ENCODE data around the gene ADK.

The ADK gene

DNA sequence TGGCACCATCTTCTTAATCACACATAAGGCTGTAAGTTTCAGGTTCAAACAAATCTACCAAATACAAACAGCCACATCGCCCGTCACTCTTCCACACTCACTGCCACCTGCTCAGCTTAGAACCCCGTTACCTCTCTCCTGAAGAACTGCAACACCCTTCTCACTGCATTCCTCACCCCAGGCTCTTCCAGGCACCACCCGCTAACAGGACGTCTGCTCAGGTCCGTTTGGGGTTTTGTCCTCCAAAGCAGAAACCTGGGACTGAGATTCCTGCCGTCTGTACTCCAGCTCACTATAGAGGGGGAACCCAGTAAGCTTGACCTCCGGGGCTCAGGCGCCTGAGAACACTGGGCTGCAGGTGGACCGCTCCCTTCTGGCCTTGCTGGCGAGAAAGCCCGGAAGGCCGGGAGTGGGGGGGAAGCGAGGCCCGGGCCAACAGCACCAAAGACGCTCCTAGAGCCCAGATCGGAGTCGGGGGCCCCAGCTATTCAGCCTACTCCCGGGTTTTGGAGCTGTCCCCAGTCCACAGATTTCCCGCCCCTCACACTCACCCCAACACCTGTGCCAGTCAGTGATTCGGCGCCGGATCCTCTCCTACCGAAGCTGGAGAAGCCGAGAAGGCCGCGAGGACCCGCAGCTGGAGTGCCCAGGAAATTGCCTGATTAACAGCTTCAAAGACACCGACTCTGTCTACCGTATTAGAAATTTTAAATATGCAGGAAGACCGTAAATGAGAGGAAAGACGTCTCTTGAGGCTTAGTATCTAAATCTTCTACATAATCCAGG, 624 bp upstream of the ADK start, which contains the start of gene AP3M1:
AP3M1 (minus strand) TSS at position 625 of the 786 bp plus-strand sequence. CDS start 12,449 bp downstream, outside the sequence.
- DNase-seq, result peak; percentile 87

DNA sequence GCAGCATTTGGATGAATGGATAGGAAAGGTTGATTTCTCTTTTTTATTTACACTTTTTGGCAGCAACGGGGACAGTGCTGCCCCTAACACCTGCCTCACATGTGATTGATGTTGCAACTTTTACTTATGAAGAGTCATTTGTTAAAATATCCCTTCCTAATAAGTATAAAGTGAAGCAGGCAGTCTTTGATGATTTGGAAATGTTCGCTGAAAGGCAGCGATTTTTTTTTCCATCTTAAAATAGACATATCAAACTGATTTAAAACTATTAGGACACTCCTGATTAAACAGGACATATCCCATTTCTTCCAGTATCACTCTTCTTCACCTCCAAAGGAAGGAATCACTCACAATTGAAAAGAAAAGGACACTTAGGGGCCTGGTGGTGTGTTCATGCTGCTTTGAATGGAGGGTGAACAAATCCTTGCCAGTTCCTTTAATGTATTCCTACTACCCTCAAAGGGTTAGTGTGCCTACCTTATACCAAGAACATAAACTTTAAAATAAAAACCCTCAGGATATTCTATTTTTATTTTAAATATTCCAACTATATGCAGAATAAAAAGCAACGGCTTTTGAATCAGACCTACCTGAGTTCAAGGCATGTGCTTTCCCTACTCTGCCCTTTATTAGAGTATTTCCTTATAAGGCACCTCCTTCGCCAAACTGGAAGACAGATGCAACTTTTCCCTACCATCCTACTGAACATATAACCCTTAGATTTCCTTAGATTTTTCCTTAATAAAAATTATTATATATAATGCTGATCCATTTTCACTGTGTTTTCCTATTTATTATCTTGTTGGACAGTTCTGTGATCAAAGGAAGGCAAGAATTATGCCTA, 1.1 kb downstream of the ADK start:
- DNase-seq, result no peak

DNA sequence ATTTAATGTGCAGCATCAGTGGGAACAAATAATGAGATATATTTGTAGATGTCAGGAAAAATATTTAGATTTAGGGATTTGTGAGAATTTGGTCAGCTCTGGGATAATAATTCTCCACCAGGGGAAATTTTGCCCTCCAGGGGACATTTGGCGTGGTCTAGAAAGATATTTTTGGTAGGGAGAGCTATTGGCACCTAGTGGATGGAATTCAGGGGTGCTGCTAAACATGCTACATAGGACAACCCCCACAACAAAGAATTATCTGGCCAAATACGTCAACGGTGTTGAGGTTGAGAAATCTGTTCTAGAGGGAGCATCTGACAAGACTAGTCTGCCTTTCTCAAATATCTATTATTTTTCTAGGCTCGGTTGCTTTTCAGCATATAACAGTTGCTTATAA, 2.1 kb downstream of the ADK start:
- DNase-seq, result no peak

DNA sequence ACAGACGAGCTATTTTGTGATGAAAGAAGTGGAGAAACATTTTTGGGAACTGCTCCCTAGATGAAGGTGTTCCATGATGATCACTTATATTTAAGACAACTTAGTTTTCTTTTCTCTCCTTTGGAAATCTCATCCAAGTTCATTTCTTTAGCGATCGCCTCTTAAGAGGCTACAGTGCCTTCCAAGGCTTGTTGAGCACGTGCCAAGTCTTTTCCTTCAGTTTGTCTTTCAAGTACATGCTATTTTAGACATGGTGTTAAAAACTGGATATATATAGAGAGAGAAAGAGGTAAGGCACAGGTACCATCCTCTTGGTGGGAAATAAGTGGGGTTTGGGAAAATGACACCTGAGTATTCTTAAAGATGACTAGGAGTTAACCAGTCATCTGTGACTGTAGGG, 2.7 kb downstream of the ADK start:
- DNase-seq, result no peak

DNA sequence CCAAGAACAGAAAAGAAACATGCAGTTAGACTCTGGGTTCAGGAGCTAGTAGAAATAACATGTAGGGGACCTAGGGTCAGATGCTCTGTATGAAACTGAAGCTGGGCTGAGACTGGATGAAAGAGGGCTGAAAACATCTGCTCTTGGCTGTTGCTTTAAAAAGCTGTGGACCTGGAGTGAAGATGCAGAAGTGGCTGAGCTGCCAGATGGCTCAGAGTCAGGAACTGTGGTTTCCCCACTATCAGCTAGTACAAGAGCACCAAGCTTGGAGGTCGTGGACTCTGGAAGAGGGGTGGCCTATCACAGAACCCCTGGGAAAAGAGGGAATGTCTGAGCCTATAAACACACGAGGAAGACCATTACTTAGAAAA, 5.9 kb downstream of the ADK start:
- no peak for DNase-seq

DNA sequence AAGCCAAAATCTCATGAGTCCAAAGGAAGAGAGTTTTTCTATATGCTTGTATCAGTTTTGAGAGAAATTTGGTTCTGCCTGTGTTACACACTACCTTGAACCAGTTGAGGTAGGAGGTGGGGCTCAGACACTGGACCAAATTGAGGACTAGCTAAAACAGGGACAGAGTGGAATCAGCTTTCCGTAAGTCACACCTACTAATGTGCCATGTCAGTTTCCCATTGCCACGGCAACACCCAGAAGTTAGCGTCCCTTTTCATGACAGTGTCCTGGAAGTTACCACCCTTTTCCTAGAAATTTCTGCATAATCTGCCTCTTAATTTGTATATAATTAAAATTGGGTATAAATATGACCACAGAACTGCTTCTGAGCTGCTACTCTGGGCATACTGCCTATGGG, 9.0 kb downstream of the ADK start:
- DNase-seq, result no peak

DNA sequence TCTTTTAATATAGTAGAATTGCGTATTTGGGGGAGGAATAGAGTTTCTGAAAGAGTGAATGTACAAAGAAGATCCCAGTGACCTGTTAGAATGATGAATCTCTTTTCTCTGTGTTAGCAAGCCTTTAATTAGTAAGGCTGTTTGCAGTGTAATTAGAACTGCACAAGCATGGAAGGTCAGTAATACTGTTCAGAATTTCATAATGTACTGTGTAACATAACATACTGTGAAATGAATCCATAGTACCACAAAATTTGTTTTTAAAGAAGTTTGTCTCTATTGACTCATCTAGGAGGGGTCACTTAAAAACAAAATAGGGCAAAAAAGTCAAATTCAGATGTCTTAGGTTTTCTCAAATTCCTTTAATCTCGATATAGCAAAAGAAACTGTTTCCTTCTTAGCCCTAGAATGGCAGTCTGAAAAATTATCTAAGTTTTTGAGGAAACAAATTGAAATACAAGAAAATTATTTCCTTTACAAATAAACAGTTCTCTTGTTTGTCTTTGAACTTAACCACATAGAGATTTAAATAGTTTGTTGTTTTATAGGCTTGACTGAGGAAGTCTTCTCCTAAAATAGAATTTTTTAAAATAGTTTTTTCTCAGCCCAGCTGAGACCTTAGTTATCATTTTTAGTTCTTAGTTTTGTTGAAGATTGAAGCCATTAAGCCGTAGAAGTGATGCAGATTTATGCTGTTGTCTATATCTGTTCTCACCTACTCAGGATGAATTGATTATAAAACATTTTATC, 12.5 kb downstream of the ADK start:
- DNase-seq, result no peak

DNA sequence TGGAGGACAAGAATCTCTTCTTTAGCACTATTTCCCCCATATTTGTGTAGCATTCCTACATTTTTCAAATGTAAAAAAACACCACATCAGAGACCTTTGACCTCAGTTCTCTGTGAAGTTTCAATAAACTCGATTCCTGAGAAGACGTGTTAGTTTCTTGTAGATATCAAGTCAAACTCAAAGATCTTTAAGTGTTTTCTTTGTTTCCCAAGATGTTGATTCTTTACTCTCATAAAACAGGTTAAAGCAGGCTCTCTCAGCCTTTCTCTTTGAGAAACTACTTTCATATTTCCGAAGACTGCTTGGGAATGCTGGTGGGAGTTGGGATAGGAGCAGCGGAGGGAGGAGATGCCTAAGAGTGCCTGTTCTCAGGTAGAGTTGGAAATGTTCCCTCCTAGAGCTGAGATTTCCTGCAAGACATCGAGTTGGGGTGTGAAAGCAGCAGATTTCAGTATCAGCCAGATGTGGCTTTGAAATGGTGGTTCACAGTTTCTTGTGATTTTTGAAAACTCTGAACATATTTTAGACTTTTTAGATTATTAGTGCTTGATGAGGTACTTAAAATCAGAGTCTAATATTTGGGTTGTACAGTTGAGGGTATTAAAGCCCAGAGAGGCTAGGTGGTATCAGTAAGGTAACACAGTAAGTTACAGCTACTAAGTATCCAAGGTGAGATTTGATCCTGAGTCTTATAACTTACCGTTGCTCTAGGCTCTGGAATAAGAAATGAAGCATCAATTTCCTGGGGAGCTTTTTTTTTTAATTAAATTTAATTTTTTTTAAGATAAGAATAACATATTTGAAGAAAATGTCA, 13.9 kb downstream of the ADK start:
- no peak for DNase-seq

DNA sequence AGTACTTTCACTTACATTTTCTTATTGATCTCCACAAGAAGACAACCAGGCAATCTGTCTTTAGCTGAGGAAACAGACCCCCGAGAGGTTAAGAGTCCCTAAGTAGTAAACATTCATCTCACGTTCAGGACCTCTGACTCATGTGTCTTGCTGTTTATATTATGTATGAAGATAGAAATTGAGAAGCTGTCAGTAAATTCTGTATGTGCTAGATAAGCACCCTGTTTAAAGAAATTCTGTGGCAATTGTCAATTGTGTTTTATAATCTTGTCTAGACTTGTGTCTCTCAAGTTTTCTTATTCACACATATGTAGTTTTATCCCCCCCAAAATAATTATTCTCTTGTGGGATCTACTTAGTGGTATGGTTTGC, 14.5 kb downstream of the ADK start:
- DNase-seq, result no peak

DNA sequence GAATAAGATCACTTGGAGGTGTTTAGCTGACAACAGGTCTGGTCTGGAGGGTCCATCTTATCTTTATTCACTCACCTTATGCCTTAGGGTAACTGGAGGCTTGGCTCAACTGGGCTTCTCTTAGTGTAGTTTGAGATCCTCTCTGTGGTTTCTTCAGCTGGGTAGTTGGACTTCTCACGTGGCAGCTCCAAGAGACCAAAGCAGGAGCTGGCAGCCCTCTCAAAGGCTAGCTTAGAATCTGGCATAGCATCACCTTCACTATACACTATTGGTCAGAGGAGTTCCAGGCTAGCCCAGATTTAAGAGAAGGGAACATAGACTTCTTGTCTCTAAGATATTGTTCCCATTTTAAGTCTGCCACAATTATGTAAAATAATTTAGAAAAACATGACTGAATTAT, 16.4 kb downstream of the ADK start:
- no peak for DNase-seq

DNA sequence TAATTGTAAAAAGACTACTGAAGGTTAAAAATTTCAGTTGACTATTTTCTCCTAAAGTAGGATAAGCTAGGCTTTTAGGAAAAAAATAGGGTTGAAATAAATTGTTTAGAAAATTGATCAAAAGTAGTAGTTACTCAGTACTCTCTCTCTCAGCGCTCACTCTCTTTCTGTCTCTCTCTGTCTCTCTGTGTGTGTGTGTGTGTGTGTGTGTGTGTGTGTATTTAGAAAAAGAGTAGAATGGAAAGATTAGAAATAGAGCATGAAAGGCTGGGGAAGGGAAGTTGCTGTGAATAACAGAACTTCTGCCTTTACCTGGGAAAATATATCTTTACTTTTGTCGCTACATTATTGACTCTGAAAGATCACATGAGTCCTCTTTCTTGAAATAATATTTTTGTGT, 20.6 kb downstream of the ADK start:
- DNase-seq, result no peak

DNA sequence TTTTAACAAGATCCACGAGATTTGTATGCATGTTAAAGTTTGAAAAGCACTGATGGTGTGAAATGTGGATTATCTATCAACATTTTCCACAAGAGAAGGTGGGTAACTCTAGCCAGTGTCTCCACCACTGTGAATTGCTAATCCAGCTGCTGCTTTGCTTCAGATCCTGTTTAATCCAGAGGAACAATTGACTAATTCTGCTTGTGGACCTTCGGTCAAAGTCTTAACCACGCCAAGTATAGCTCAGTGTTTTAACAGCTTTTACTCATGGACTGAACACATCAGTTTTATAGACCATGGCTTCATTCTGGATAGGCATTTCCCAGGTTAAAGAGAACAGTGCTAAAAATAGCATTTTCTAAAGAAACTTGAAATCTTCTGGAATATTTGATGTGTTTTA, 23.5 kb downstream of the ADK start:
- DNase-seq, result no peak

DNA sequence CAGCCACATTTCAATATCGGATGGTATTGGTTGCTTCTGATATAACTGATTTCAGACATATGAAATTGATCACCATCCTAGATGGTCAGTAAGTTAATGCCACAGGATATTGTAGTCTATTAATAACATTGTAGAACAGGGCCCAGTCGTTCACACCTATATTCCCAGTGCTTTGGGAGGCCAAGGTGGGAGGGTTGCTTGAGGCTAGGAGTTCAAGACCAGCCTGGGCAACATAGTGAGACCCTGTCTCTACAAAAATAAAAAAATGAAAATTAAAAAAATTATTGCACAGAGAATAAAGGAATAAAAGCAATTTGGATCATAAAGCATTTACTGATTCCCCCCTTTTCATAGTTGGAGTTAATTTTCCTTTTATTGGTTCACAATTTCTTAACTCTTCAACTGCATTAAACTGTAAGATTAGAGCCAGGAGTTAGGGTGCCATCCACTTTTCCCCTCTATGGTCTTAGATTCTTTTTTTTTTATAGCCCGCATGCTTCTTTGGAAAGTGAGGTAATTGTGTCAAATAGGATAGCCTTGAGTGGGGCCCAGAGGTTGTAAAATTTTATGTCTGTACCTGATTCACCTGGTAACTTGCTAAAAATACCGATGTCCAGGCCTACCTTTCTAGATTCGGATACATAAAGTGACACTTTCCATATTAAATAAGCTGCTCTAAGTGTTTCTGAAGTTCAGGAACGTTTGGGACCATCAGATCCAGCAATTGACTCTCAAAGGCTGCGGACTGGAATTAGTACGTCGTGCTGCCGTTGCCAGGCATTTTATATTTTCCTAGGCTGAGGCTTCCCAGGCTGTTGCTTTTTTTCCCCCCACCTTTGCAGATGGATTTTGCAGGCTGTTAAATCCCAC, 24.7 kb downstream of the ADK start:
- DNase-seq, result no peak

DNA sequence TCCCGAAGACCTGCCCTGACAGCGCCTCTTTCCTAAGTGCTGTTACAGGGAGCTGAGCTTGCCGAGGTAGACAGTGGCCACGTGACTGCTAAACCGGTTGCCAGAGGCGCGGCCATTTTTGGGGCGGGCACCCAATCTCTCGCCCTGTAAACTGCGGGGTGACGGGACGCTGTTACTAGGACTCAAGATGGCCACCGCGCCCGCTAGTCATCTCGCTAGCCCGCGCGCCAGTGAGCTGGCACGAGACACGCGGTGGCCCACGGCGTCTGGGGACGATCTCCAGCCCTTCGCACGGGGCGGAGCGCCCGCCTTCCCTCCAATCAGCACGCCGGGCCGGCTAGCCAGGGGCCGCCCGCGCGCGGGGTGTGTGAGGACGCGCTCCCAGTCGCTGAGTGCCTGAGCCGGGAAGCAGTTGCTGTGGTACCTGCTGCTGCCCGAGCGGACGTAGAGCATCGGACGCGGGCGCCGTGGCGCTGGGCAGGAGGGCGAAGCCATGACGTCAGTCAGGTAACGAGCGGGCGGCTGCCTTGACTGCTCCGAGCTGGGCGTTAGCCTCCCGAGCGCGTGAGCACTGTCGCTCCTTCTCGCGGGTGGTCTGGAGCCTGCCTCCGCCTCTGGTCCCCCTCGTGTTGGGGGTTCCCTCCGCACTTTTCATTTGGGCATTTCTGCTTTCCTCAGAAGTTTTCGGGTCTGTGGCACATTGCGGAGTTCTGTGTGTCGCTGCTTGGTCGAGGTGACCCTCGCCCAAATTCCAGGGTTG, 25.5 kb downstream of the ADK start:
- peak; percentile 97 for DNase-seq

DNA sequence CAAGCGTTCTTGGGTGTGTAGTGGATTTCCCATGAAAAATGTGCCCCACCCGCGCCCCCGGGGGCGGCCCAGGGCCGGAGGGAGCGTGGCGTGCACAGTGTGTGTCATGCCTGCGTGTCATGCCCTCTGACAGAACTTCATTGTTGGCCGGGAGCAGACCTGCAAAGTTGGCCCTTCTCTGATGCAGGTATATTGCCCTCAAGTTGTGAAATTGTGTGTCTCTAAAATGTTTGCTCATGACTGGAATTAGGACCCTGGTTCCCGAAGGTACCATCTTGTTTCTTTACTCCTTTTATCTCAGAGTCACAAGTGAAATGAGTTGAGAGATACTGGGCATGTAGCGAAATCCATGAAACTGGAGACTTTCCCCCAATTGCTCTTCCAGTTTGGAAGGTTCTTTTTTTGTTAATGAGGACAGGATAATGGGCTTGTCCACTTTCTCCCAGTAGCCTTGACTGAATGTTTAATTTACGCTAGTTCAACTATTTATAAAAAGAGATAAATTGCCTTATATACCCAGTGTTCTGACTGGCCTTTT, 26.2 kb downstream of the ADK start:
- peak; percentile 56 for DNase-seq

DNA sequence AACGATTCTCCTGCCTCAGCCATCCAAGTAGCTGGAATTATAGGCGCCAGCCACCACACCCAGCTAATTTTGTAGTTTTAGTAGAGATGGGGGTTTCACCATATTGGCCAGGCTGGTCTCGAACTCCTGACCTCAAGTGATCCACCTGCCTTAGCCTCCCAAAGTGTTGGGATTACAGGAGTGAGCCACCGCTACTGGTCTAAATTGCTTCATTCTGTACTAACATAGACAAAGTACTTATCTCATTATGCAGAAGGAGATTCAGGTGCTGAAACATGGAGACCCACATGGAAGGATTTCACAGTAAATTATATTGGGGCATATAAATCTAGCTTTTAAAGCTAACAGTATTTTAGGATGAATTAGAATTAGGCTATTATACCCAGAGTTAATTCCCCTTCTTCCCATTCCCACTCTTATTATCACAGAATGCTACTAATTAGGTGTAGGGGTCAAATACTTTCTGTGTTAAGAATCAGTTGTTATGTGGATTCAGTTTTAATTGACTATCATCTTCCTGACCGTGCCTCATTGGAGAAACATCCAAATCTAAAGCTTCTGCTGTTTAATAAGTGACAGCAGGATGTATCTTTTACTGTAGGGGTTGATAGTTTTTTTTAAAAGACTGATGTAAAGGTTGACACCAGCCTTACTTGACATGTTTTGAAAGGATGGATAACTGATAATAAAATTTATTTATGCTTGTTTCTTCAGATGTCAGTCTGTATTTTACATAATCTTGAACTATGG, 27.2 kb downstream of the ADK start:
- DNase-seq, result no peak

DNA sequence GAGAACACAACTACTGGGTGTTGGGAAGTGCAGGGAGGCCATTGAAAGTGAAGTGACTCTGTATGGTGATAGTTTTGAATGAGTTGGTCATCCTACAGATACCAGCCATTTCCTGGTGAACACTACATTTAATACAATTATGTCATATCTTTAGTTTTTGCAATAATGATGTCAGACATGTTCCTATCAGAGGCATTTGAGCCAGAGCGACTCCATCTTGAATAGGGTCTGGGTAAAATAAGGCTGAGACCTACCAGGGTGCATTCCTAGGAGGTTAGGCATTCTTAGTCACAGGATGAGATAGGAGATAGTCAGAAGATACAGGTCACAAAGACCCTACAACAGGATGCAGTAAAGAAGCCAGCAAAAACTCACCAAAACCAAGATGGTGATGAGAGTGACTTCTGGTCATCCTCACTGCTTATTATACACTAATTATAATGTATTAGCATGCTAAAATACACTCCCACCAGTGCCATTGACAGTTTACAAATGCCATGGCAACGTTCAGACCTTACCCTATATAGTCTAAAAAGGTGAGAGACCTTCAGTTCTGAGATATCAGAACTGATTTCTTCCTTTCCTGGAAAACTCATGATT, 28.2 kb downstream of the ADK start:
- no peak for DNase-seq

DNA sequence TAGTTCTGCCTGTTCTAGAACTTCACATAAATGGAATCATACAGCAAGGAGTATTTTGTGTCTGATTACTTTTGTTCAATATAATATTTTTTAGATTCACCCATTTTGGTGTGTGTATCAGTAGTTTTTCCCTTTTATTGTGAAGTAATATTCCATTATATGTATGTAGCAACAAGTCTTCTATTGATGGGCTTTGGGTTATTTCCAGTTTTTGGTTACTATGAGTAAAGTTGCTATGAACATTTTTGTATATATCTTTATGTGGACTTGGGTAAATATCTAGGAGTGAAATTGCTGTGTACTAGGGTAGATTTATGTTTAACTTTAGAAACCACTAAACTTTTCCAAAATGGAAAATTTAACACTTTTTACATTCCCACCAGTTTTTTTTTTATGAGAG, 35.7 kb downstream of the ADK start:
- DNase-seq, result no peak

DNA sequence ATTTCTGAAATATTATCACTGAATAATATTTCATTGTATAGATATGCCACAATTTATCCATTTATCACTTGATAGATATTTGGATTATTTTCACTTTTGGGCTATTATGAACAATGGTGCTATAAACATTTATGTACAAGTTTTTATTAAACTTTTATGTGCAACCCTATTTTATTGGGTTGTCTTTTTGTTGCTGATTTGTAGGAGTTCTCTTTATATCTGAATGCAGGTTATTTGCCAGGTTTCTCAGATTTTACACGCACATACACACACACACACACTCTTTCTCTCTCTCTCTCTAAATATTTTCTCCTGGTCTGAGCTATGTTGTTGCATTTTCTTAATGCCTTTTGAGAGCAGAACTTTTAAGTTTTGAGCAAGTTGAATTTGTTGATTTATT, 36.2 kb downstream of the ADK start:
- no peak for DNase-seq
